Mesodermal cell (in vitro differentiated cells): ENCODE data around the gene IFT81.
A peak's percentile ranks its signal among the peaks of the same experiment; 100 is the strongest.

Experiments used
- H3K27ac ChIP-seq: 2 replicates; pipeline ENCODE4 v1.7.0; 2013; ENCODE audit warnings: mild to moderate bottlenecking, low read depth, low read length, moderate library complexity; ENCODE audit not compliant: severe bottlenecking
- H3K36me3 ChIP-seq: 2 replicates; pipeline ENCODE4 v1.7.1; 2013; ENCODE audit warnings: mild to moderate bottlenecking, low read length, moderate library complexity; ENCODE audit not compliant: control insufficient read depth, insufficient read depth
- H3K4me1 ChIP-seq: one replicate; pipeline ENCODE4 v1.7.1; 2013; ENCODE audit warnings: mild to moderate bottlenecking, low read length; ENCODE audit not compliant: insufficient read depth, control insufficient read depth, poor library complexity, severe bottlenecking
- H3K4me3 ChIP-seq: 2 replicates; pipeline ENCODE4 v1.7.0; 2013; ENCODE audit warnings: low read length, control low read depth, mild to moderate bottlenecking; ENCODE audit not compliant: insufficient read depth, poor library complexity, severe bottlenecking; ENCODE audit errors: extremely low read depth
- H3K9me3 ChIP-seq: 2 replicates; pipeline ENCODE4 v1.7.1; 2013; ENCODE audit warnings: mild to moderate bottlenecking, low read length, moderate library complexity; ENCODE audit not compliant: control insufficient read depth
- WGBS, 2 experiments: methylation state at CpG; one replicate each; pipeline ENCODE4 v1.1.5; 2013; ENCODE audit warnings: missing lambda C conversion rate in 2 of 2; ENCODE audit not compliant: insufficient coverage in 2 of 2; 5-methylcytosine and 5-hydroxymethylcytosine counted together

IFT81 gene

GRCh38 chr12:110258466-110258865 is 134.3 kb downstream of the IFT81 start:
- no peak overlapping the region for H3K27ac ChIP-seq
- no peak overlapping the region for H3K4me3 ChIP-seq
- H3K36me3 ChIP-seq: no peaks in the 10 kb centered on the region
- 93 to 97% methylated on average over 12 of the region's 12 CpGs for WGBS, 2 experiments
- no peaks in the 10 kb centered on the region for H3K9me3 ChIP-seq
- no peaks in the 10 kb centered on the region for H3K4me1 ChIP-seq

GRCh38 chr12:110262442-110263388 is 138.6 kb downstream of the IFT81 start:
- peaks cover 14% of the 10 kb centered on the region for H3K4me1 ChIP-seq
- WGBS, 2 experiments: 92 to 97% methylated on average over 10 to 11 of the region's 17 CpGs
- H3K27ac ChIP-seq: peak overlapping the region; percentile 23
- no peaks in the 10 kb centered on the region for H3K36me3 ChIP-seq
- H3K9me3 ChIP-seq: no peaks in the 10 kb centered on the region
- no peak overlapping the region for H3K4me3 ChIP-seq

GRCh38 chr12:110266381-110266960 is 142.3 kb downstream of the IFT81 start:
- no peak overlapping the region for H3K4me3 ChIP-seq
- no peak overlapping the region for H3K27ac ChIP-seq
- H3K4me1 ChIP-seq: peaks cover 37% of the 10 kb centered on the region
- no peaks in the 10 kb centered on the region for H3K36me3 ChIP-seq
- WGBS, 2 experiments: 67 to 100% methylated on average over 1 to 2 of the region's 5 CpGs
- H3K9me3 ChIP-seq: no peaks in the 10 kb centered on the region

GRCh38 chr12:110266980-110267620 is 142.9 kb downstream of the IFT81 start:
- Histone ChIP-seq H3K36me3 (no peaks in the 10 kb centered on the region), H3K9me3 (no peaks in the 10 kb centered on the region), H3K4me3 (no peak overlapping the region), H3K4me1 (peaks cover 37% of the 10 kb centered on the region), H3K27ac (peak overlapping the region; percentile 41)
- 82 to 88% methylated on average over 5 of the region's 9 CpGs for WGBS, 2 experiments
